Caco-2 (cell line): ENCODE results near the gene PRRT1. TPM values are rescaled to one million over a fixed set of nuclear protein-coding genes. Genes with fewer than 3 reads are reported as not detected.

Experiments used
- BruUV-seq: library from RNA; stranded (reverse); fragments of 400-500 nt; replicated peaks from 2 replicates; lab custom pipeline; 2021; lab: Mats Ljungman, UMichigan
- CTCF ChIA-PET: fragments of 300-600 bp; sonication (Branson Sonifier 250); formaldehyde crosslinking; loops from one replicate; lab custom pipeline; 2022; ENCODE audit warnings: antibody characterized with exemption; lab: Charles Lee
- POLR2A ChIA-PET: fragments of 300-600 bp; sonication (Branson Sonifier 250); formaldehyde crosslinking; loops from one replicate; lab custom pipeline; 2022; ENCODE audit warnings: antibody characterized with exemption; lab: Charles Lee
- DNase-seq, 2 experiments: peaks; one replicate each; pipeline versions ENCODE4 v3.0.0 to v3.0.0-alpha.2; 2020 to 2022
- H3K27me3 ChIP-seq: replicated peaks from 2 replicates; pipeline ENCODE4 v1.6.0; 2011; ENCODE audit warnings: low read length; ENCODE audit not compliant: control insufficient read depth, insufficient read depth
- H3K36me3 ChIP-seq: 2 replicates; pipeline ENCODE4 v1.5.1; 2011; ENCODE audit warnings: low read length; ENCODE audit not compliant: control insufficient read depth, insufficient read depth
- H3K4me1 ChIP-seq: fragments of 250-450 bp; sonication (Bioruptor Pico); 2 replicates; pipeline ENCODE4 v1.5.1; 2020; ENCODE audit warnings: mild to moderate bottlenecking
- H3K4me3 ChIP-seq: 2 replicates; pipeline ENCODE4 v1.5.1; 2011; ENCODE audit warnings: low read depth, mild to moderate bottlenecking, control low read depth, low read length
- H3K9me3 ChIP-seq: fragments of 250-450 bp; sonication (Bioruptor Pico); 2 replicates; pipeline ENCODE4 v1.5.1; 2020; ENCODE audit warnings: mild to moderate bottlenecking, moderate library complexity
- H3K27ac Mint-ChIP-seq: one replicate; pipeline ENCODE4 v1.8.0; 2022; ENCODE audit warnings: mixed read lengths; ENCODE audit not compliant: unreplicated experiment
- H3K27me3 Mint-ChIP-seq: one replicate; pipeline ENCODE4 v1.8.0; 2022; ENCODE audit warnings: mixed read lengths; ENCODE audit not compliant: insufficient read depth, unreplicated experiment
- H3K36me3 Mint-ChIP-seq: one replicate; pipeline ENCODE4 v1.8.0; 2022; ENCODE audit warnings: mild to moderate bottlenecking, mixed read lengths; ENCODE audit not compliant: insufficient read depth, unreplicated experiment
- H3K4me1 Mint-ChIP-seq: one replicate; pipeline ENCODE4 v1.8.0; 2022; ENCODE audit warnings: low read depth, mixed read lengths; ENCODE audit not compliant: unreplicated experiment
- H3K4me3 Mint-ChIP-seq: one replicate; pipeline ENCODE4 v1.8.0; 2022; ENCODE audit warnings: mild to moderate bottlenecking, moderate library complexity, mixed read lengths; ENCODE audit not compliant: unreplicated experiment
- H3K9me3 Mint-ChIP-seq: one replicate; pipeline ENCODE4 v1.8.0; 2022; ENCODE audit warnings: mixed read lengths; ENCODE audit not compliant: unreplicated experiment
- intact Hi-C: fragments of 100-400 bp; cut with micrococcal nuclease; formaldehyde crosslinking; loops from one replicate; pipeline ENCODE4 v1.10.0; 2022; ENCODE audit not compliant: unreplicated experiment
- total RNA-seq: library from RNA; stranded (reverse); gene quantifications from 2 replicates; pipeline ENCODE4 v1.2.3, GENCODE V29; 2022
- TF ChIP-seq, protein P1 (sequence below), 2 experiments: fragments of 200-600 bp in 1 of 2; IDR thresholded peaks; 1 replicate in 1 of 2; 2 replicates in 1 of 2; pipeline versions ENCODE4 v1.5.1 to v1.8.0; 2011 to 2022; ENCODE audit warnings: antibody characterized with exemption in 1 of 2, control low read depth in 1 of 2, inconsistent platforms in 1 of 2, low read depth in 1 of 2, low read length in 1 of 2, mild to moderate bottlenecking in 1 of 2, moderate library complexity in 1 of 2; ENCODE audit not compliant: insufficient read depth in 1 of 2, severe bottlenecking in 1 of 2, unreplicated experiment in 1 of 2

Gene PRRT1
- total RNA-seq, 1 experiment from 2014 or later: 2.0 TPM

DNA sequence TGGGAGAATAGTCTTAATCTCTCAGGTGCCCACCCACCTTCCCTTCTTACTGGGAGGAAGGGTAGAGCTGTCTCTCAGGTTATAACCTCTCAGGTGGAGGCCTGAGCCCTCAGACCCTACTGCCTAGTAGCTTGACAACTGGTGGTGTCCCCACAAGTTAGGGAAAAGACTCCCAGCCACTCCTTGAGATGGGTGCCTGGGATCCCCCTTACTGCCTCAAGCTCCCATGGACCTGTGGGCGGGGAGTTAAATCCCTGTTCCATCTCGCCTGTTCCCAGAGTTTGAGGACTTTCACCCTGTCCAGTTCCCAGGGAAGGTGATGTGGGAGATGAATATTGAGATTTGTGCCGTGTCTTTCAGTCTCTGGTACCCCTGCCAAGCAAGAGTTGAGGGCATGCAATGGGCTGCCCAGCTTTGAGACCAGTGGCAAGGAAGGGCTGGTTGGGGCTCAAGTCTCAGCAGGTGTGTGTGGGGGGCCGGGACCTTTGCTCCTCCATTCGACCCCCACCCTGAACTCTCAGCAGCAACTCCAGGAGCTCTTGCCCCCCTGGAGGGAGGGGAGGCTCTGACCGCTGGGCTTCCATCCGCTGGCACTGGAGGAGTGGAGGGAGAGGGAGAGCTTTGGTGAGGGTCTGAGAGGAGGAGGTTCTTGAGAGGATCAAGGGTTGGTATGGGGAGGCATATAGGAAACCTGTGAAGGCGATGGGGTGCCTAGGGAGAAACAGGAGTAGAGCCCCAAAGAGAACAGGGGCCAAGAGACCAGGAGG, 39.4 kb upstream of the PRRT1 start:
- peaks cover 2% of the 10 kb centered on the region; the same call in 1 of the 2 replicates for H3K36me3 ChIP-seq
- POLR2A ChIA-PET: interaction anchor here (0.8 kb wide), 1 partner anchor 781 kb away, joined by 5 read pairs; no protein-coding TSS in a partner anchor
- intact Hi-C loops: loop anchor here (1.0 to 10.0 kb wide), 2 partner anchors 13 to 774 kb away; partner anchors contain the start of genes BRD2 and RNF5

DNA sequence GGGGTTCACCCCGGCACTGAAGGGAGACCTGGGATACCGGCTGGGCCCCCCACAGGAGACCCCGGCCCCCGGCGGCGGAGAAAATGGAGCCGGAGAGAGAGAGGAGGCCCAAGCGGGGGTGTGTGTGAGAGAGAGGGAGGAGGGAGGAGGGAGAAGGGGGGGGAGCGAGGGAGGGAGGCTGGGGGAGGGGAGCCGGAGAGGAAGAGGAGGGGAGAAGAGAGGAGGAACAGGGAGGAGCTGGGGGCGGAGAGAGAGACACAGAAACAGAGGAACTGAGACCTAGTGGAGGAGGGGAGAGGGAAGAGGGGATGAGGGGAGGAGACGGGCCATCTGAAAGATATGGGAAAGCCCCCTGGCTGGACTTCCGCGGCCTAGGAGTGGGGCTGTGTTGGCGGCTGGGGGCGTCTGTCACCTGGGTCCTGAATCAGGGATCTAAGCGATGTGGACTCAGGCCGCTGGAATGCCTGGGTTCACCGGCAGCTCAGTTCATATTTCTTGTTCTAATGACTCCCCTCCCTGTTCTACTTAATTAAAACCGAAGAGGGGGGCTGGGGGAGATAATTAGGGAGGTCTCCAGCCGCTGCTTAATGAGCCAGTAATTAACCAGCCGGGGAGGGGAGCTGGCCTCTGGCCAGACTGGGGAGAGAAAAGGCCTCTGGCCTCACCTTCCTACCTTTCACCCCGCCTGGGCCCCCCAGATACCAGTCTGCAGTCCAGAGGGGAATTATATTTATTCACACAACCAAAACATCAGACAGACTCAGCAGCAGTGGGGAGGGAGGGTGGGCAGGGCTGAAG, 38.5 kb upstream of the PRRT1 start, which contains the start of gene PBX2:
PBX2 (minus strand) TSS at position 149 of the 798 bp plus-strand sequence. CDS start 287 bp downstream, outside the sequence.
- no peaks in the 10 kb centered on the region for H3K27me3 ChIP-seq
- no peaks in the 10 kb centered on the region for H3K9me3 ChIP-seq
- H3K27ac Mint-ChIP-seq: peak within 1 kb of the TSS; percentile 90
- H3K4me3 ChIP-seq: peak within 1 kb of the TSS; percentile 62
- peak; percentile 71 to 87 for DNase-seq
- CTCF ChIA-PET: interaction anchor here (0.7 to 1.2 kb wide), 3 partner anchors 13 to 73 kb away, joined by 3 read pairs; no protein-coding TSS in a partner anchor
- H3K36me3 Mint-ChIP-seq: peaks cover 35% of the 10 kb centered on the region
- peak within 1 kb of the TSS; percentile 83 for H3K4me3 Mint-ChIP-seq
- peaks cover 19% of the 10 kb centered on the region for H3K4me1 ChIP-seq
- no peaks in the 10 kb centered on the region for H3K27me3 Mint-ChIP-seq
- H3K9me3 Mint-ChIP-seq: no peaks in the 10 kb centered on the region
- peaks cover 2% of the 10 kb centered on the region; the same call in 1 of the 2 replicates for H3K36me3 ChIP-seq
- TF ChIP-seq, protein P1, sequence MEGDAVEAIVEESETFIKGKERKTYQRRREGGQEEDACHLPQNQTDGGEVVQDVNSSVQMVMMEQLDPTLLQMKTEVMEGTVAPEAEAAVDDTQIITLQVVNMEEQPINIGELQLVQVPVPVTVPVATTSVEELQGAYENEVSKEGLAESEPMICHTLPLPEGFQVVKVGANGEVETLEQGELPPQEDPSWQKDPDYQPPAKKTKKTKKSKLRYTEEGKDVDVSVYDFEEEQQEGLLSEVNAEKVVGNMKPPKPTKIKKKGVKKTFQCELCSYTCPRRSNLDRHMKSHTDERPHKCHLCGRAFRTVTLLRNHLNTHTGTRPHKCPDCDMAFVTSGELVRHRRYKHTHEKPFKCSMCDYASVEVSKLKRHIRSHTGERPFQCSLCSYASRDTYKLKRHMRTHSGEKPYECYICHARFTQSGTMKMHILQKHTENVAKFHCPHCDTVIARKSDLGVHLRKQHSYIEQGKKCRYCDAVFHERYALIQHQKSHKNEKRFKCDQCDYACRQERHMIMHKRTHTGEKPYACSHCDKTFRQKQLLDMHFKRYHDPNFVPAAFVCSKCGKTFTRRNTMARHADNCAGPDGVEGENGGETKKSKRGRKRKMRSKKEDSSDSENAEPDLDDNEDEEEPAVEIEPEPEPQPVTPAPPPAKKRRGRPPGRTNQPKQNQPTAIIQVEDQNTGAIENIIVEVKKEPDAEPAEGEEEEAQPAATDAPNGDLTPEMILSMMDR (IDR thresholded peaks at IDR 0.05; ENCODE audit: insufficient read depth in 1 of 2, low read depth in 1 of 2, low read length in 1 of 2, severe bottlenecking in 1 of 2, unreplicated experiment in 1 of 2): no peak
- intact Hi-C loops: loop anchor here (1.0 to 10.0 kb wide), 2 partner anchors 12 to 775 kb away; partner anchors contain the start of genes BRD2 and RNF5
- POLR2A ChIA-PET: interaction anchor here (0.6 to 0.8 kb wide), 3 partner anchors 13 to 782 kb away, joined by 4 to 5 read pairs (median 5); partner anchors contain the start of gene ATF6B
- BruUV-seq: TSS peak; percentile 95
- H3K4me1 Mint-ChIP-seq: peaks cover 30% of the 10 kb centered on the region

More for the DNA sequence above, 39.4 kb upstream of the PRRT1 start:
- H3K4me3 ChIP-seq: peak overlapping the region; percentile 62
- no peaks in the 10 kb centered on the region for H3K27me3 Mint-ChIP-seq
- no peaks in the 10 kb centered on the region for H3K27me3 ChIP-seq
- H3K4me3 Mint-ChIP-seq: peak overlapping the region; percentile 83
- no peaks in the 10 kb centered on the region for H3K9me3 Mint-ChIP-seq
- peaks cover 36% of the 10 kb centered on the region for H3K36me3 Mint-ChIP-seq
- TF ChIP-seq, protein P1 (IDR thresholded peaks at IDR 0.05; ENCODE audit: insufficient read depth in 1 of 2, low read depth in 1 of 2, low read length in 1 of 2, severe bottlenecking in 1 of 2, unreplicated experiment in 1 of 2): no peak
- no TSS peak for BruUV-seq
- CTCF ChIA-PET: interaction anchor here (0.5 to 1.2 kb wide), 2 partner anchors 63 to 74 kb away, joined by 3 read pairs; partner anchors contain the start of gene ATF6B
- peaks cover 26% of the 10 kb centered on the region for H3K4me1 Mint-ChIP-seq
- no peak overlapping the region for H3K27ac Mint-ChIP-seq
- H3K4me1 ChIP-seq: peaks cover 19% of the 10 kb centered on the region
- no peaks in the 10 kb centered on the region for H3K9me3 ChIP-seq
- DNase-seq: no peak

GRCh38 chr6:32189742-32190053, 38.0 kb upstream of the PRRT1 start:
- POLR2A ChIA-PET: no interaction called here
- CTCF ChIA-PET: interaction anchor here (0.7 kb wide), 1 partner anchor 18 kb away, joined by 3 read pairs; no protein-coding TSS in a partner anchor
- peaks cover 2% of the 10 kb centered on the region; the same call in 1 of the 2 replicates for H3K36me3 ChIP-seq
- TF ChIP-seq, protein P1 (IDR thresholded peaks at IDR 0.05; ENCODE audit: insufficient read depth in 1 of 2, low read depth in 1 of 2, low read length in 1 of 2, severe bottlenecking in 1 of 2, unreplicated experiment in 1 of 2): no peak
- H3K4me1 Mint-ChIP-seq: peaks cover 25% of the 10 kb centered on the region
- DNase-seq: no peak
- no peaks in the 10 kb centered on the region for H3K27me3 Mint-ChIP-seq
- peaks cover 32% of the 10 kb centered on the region for H3K36me3 Mint-ChIP-seq
- intact Hi-C loops: loop anchor here (1.0 to 10.0 kb wide), 2 partner anchors 11 to 775 kb away; partner anchors contain the start of genes BRD2 and RNF5
- no peaks in the 10 kb centered on the region for H3K27me3 ChIP-seq
- H3K4me1 ChIP-seq: peaks cover 19% of the 10 kb centered on the region
- peak overlapping the region; percentile 83 for H3K4me3 Mint-ChIP-seq
- no peaks in the 10 kb centered on the region for H3K9me3 ChIP-seq
- peak overlapping the region; percentile 62 for H3K4me3 ChIP-seq
- H3K27ac Mint-ChIP-seq: peak overlapping the region; percentile 90
- no TSS peak for BruUV-seq
- no peaks in the 10 kb centered on the region for H3K9me3 Mint-ChIP-seq
